ENCODE data around the gene TRMT13. TPM values are rescaled to one million over a fixed set of nuclear protein-coding genes. Genes with fewer than 3 reads are reported as not detected.

Gene TRMT13
- total and polyA plus RNA-seq, 9 of the 15 experiments (the other 6 are each of a cell fraction or from before 2014, with no cell fraction given), result 18.7 to 33.0 (median 28.9) TPM

DNA sequence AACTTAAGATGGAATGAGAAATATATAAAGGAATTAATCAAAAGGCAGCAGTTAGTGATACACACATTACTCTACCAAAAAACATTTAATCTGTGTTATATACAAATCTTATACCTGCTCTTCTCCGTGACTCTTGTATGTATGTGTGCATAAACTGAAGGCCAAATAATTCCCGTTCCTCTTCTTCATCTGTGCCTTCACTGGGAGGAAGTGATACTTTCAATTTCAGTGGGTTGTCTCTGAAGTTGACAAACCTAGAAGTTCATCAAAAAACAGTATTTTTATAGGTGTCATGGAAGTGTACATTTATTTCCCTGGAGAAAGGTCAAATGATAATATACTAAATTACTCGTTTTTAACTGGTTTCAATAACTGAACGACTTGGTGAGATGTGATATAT lies 19.3 kb downstream of the TRMT13 start:
- Histone ChIP-seq H2AFZ (ENCODE audit: low read depth, low read length) (no peak overlapping the region), H3K4me2 (ENCODE audit: insufficient read depth, low read length) (no peak overlapping the region), H3K36me3 (ENCODE audit: control insufficient read depth, insufficient read depth, low read length) (peaks cover 25% of the 10 kb centered on the region; the same call in 2 of the 3 replicates), H3K4me1 (replicated peaks in 1 of 2; ENCODE audit: control insufficient read depth in 2 of 2, insufficient read depth in 2 of 2, low read length in 2 of 2) (no peaks in the 10 kb centered on the region), H4K20me1 (replicated peaks; ENCODE audit: control insufficient read depth, insufficient read depth, low read length) (no peaks in the 10 kb centered on the region), H3K9ac (ENCODE audit: insufficient read depth in 1 of 2, low read depth in 2 of 2, low read length in 2 of 2) (no peak overlapping the region), H3K4me3 (no peak overlapping the region), H3K27ac (ENCODE audit: extremely low read depth, low read depth, low read length) (no peak overlapping the region), H3K9me3 (replicated peaks; ENCODE audit: control insufficient read depth, insufficient read depth, low read depth, low read length) (no peaks in the 10 kb centered on the region), H3K79me2 (ENCODE audit: control insufficient read depth, insufficient read depth, low read length) (no peaks in the 10 kb centered on the region), H3K27me3 (ENCODE audit: control insufficient read depth in 2 of 2, insufficient read depth in 2 of 2, low read length in 2 of 2) (no peaks in the 10 kb centered on the region), H3K9me1 (ENCODE audit: control insufficient read depth, insufficient read depth, low read length) (no peaks in the 10 kb centered on the region)
- FAIRE-seq (no peak), ATAC-seq (no peak), DNase-seq (ENCODE audit: extremely low read depth in 1 of 4, low spot score in 3 of 4) (no peak)
- no TSS peak for BruUV-seq (replicated peaks)
- intact Hi-C loops (cut with micrococcal nuclease), result no loop called here
- in situ Hi-C loops (cut with MboI), result no loop called here
- 58% methylated on average over 4 of the region's 4 CpGs for WGBS (ENCODE audit: insufficient coverage, low coverage, missing lambda C conversion rate)
- CTCF ChIA-PET (ENCODE audit: low intra/inter-chr PET ratio), result no interaction called here
- no peak for TF ChIP-seq NFRKB (IDR thresholded peaks at IDR 0.05; ENCODE audit: low read depth)
- no peak for TF ChIP-seq ZNF124 (CRISPR knock-in tag; IDR thresholded peaks at IDR 0.05)
- 0 out of 2 replicates have a peak, but pooled peaks have one; percentile 2 for TF ChIP-seq SUPT5H (IDR thresholded peaks at IDR 0.05)
- TF ChIP-seq LARP7 (IDR thresholded peaks at IDR 0.05), result no peak
- no peak for TF ChIP-seq MED1 (CRISPR knock-in tag; IDR thresholded peaks at IDR 0.05; ENCODE audit: borderline replicate concordance)
- TF ChIP-seq, protein P1, sequence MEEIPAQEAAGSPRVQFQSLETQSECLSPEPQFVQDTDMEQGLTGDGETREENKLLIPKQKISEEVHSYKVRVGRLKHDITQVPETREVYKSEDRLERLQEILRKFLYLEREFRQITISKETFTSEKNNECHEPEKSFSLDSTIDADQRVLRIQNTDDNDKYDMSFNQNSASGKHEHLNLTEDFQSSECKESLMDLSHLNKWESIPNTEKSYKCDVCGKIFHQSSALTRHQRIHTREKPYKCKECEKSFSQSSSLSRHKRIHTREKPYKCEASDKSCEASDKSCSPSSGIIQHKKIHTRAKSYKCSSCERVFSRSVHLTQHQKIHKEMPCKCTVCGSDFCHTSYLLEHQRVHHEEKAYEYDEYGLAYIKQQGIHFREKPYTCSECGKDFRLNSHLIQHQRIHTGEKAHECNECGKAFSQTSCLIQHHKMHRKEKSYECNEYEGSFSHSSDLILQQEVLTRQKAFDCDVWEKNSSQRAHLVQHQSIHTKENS (CRISPR knock-in tag; IDR thresholded peaks at IDR 0.05), result no peak
- TF ChIP-seq BHLHE40 (IDR thresholded peaks at IDR 0.05; ENCODE audit: low read length), result no peak
- no peak for TF ChIP-seq U2AF2 (optimal IDR thresholded peaks at IDR 0.05; ENCODE audit: low read depth, low read length)
- TF ChIP-seq SP2 (IDR thresholded peaks at IDR 0.05; ENCODE audit: extremely low read depth, low read depth, low read length, poor library complexity, severe bottlenecking), result no peak
- POLR2A ChIA-PET, result interaction anchor here (0.6 to 1.6 kb wide), 3 partner anchors 12 to 19 kb away, joined by 4 to 6 read pairs (median 5); partner anchors contain the start of genes SASS6 and TRMT13

Measured in K562 (cell line).